Activated gamma-delta T cell treated with Interleukin-2 at 50 U/mL for 16 hours (primary cell): ENCODE data around the gene GAPDHS.

Source experiments
- DNase-seq: peaks from one replicate; pipeline ENCODE4 v3.0.0-alpha.2; 2020

Gene GAPDHS

DNA sequence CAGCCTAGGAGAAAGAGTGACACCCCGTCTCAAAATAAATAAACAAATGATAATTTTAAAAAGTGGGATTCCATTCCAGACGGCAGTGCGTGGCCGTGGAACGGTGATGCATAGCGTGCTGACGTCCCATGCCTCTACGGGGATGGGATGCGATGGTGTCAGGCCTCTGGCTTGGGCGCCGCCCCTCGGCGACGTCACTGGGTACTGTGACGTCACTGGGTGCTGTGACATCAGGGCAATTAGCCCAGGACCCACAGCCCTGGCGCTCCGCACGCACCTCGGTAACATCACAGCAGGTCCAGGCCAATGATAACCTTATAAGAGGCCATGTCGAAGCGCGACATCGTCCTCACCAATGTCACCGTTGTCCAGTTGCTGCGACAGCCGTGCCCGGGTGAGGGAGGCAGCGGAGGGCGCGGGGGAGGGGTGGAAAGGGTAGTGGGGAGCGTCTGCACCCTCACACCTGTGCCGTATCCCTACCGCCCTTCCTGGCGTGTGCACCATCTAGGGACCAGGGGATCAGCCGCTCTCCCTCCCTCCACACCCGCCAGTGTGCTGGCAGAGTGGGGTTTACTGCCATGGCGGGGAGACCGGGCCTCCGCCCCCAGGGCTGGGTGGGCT is at the start of gene GAPDHS:
Gene GAPDHS, plus strand, starts transcription at position 256 of the 621 bp plus-strand sequence. Its CDS starts 72 bp downstream, at position 328.
- DNase-seq, result no peak

DNA sequence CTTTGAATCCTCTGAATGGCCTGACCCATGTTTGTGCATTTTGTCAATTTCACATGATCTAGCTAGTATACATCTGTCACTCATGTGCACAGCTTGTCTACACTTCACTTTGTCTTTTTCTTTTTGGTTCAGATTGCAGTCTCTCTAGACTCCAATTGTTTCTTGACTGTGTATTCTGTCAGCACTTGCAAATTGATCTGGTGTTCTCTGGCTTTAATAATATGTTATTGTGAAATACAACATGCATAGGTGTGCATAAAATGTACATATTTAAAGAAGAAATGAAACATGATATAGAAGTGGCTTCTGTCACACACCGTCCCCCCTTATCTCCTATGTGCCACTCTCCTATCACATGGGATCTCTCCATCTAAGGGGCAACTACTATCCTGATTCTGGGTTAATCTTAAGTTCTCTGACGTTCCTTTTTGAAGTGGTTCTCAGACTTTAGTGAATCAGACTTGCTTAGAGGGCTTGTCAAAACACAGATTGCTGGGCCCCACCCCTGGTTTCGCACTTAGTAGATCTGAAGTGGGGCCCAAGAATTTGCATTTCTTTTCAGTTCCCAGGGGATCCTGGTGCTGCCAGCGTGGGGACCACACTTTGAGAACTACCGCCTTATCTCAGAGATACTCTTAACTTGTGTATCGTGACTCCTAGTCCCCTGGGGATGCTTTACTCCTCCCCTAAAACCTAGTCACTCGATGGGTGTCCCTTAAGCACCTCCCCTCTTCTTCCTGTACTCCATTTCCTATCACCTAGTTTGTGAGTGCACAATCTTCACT is 48.8 kb upstream of the GAPDHS start:
- no peak for DNase-seq

DNA sequence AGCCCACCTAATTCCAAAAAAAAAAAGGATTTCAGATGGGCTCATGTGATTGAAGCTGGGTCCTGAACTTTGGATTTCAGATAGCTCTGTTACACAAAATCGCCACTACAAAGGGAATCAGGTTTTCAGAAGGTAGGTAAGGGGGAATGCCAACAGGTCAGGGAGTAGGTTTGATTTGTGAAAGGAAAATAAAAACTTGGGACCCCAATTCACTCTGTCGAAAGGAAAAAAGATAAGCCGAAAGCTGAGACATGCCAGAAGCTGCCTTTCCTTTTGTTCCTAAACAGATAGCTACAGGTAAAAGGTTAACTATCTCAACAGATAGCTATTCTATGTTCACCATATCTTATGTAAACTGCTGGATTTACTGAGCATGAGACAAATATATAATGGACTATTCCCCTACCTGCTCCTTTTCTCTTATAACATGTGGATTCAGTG is 47.0 kb upstream of the GAPDHS start:
- no peak for DNase-seq

DNA sequence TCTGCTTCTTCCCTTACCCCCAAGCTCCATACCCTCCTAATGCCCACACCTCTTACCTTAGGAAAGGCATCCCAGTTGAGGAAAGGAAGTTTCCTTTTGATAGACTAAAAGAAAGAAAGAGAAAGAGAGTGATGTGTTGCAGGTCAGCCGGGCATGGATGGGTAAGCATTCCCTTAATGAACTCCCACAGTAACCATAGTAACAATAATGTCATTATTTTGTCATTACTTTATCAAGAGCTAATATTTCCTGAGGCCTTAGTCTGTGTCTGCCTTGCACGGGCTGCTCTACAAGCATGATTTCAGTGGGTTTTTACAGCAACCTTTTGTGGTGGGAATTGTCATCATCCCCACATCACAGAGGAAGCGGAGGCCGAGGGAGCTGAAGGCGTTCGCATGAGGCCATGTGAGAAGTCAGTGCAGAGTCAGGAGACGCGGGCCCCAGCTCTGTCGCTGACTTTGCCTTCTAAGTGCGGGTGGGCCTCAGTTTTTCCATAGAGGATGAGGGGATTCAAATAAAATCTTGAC is 45.5 kb upstream of the GAPDHS start:
- DNase-seq, result no peak

DNA sequence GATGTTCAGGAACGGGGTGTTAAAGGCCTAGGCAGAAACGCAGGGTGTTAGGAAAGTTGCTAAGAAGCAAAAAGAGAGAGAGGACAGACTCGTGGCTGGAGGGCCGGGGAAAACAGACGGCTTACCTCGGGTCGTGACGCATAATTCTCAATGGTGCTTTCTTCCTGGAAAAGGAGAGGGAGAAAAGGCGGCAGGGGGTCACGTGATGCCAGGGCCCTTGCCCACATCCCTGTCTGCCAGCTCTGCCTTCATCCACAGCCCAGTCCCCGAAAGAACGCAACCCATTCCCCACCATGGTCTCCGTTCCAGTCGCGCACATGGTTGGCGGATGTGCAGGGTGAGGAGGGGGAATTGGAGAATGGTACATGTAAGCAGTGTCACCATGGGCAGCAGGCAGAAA is 44.6 kb upstream of the GAPDHS start:
- no peak for DNase-seq

DNA sequence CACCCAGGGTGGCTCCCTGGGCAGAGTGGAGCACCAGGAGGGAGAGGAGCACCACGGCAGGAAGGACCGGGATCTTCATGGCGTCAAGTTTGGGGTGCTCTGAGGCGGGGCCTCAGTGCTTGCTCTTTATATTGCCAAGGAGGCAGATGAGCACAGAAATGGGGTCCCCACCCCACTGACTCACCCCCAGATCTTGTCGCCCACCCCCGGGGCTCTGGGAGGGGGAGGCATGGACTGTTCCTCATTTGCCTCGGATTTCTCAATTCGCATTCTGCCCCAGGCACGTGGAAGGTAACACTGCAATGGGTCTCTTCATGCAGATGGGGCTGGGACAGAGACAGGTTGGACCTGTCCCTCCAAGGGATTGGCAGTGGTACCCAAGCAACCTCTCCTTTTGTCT is 42.9 kb upstream of the GAPDHS start, which contains the start of gene KRTDAP:
Gene KRTDAP, minus strand, starts transcription at position 101 of the 400 bp plus-strand sequence. Its CDS starts 22 bp downstream, at position 79.
- no peak for DNase-seq

DNA sequence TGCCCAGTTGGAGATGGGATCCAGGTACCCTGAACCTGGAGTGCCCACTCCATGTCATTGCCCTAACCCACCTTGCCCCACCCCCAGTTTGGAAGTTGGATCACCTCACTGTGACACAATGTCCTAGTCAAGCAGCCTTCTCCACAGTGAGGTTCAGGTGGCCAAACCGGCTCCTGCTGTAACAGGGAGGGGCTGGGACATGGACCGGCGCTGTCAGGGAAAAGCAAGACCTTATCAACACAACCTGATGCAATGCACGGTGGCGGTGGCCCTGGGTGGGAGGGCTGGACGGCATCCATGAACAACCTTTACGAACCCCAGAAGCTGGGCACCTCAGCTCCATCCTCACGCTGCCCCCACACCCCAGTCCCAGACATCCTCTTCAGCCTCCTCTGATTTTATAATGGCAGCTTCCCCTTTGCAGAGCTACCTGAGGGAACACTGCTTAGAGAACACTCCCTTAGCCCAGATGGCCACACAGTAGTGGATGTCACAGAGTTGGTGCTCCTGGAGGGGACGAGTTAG is 41.4 kb upstream of the GAPDHS start:
- DNase-seq, result no peak

DNA sequence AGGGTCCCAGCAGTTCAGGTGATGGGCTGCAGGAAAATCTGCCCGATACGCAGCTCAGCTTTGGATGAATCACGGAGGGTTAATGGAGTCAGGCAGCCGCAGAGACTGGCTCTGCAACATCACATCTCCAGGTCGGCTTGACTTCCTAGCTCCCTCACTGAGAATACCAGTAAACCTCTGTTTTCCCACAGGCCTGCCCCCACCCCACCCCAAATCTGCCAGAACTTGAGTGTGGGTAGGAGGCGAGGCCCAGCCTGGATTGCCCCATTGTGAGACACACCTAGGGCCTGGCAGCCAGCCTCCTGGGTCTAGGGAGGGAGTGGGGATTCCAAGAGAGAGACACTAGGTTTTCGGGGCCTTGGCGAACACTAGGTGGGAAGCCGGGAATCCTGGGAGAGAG is 39.3 kb upstream of the GAPDHS start:
- no peak for DNase-seq

DNA sequence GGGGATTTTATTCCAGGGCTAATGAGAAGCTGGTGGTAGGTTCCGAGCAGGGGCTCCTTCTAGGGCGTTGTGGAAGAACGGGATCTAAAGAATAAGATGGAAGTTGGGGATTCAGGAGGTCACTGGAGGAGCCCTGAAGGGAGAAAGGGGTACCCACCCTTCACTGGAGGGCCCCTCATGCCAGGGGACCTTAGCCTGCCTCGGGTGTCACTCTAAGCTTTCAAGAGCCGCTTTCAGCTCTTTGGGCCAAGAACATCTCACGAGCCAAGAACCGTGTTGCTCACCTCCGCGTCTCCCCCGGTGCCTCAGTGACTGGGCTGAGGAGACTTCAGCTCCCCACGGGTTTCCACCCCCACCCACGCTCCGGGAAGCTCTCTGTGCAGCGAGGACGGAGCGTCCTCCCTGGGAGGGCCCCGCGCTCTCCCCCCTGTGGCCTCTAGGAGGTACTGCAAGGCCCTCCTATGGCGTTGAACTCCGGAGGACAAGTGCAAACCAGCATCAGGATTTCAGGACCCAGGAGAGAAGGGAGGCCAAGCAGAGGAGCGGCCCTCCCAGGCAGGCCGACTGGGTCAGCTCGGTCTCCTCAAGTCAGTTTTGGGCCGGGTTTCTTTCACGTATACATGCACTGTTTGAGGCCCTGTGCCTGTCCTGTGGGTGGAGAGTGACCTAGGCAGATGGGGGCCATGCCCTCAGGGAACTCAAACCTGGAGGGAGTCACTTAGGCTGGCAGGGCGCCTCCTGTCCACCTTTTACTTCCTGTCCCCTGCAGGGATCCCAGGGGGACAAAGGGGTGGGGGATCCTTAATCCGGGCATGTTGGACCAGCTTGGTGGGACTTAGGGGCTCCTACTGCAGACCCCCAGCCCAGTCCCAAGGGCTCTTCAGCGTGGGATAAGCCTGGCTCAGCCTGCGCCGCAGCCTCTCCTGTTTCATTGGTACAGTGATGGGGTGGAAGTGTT is 37.9 kb upstream of the GAPDHS start:
- peak; percentile 51 for DNase-seq

DNA sequence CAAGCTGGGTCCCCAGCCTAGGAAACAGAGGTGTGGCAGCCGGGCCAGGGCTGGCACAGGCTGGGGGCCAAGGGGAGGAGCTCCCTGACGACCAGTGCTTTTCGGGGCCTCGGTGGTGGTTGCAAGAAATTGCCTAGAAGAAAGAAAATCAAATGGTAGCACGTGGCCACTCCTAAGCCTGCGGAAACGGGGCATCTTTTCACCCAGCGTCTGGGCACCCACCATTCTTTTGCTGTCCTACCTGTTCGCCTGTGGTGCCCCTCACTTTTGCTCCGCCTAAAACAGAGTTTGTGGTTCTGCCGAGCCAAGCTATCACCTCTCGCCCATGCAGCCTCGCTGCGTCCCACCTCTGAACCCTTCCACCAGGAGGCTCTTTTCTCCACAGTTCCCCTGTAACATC is 35.9 kb upstream of the GAPDHS start:
- DNase-seq, result no peak

DNA sequence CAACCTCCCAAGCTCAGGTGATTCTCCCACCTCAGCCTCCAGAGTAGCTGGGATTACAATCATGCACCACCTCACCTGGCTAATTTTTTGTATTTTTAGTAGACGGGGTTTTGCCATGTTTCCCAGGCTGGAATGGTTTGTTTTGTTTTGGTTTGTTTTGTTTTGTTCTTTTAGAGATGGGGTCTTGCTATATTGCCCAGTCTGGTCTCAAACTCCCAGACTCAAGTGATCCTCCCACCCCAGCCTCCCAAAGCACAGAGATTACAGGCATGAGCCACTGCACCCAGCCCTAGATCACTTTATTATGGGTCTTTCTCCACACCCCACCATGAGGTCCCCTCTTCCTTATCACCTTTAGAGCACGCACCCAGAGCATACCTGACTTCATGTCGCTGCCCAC is 35.0 kb upstream of the GAPDHS start:
- DNase-seq, result no peak

DNA sequence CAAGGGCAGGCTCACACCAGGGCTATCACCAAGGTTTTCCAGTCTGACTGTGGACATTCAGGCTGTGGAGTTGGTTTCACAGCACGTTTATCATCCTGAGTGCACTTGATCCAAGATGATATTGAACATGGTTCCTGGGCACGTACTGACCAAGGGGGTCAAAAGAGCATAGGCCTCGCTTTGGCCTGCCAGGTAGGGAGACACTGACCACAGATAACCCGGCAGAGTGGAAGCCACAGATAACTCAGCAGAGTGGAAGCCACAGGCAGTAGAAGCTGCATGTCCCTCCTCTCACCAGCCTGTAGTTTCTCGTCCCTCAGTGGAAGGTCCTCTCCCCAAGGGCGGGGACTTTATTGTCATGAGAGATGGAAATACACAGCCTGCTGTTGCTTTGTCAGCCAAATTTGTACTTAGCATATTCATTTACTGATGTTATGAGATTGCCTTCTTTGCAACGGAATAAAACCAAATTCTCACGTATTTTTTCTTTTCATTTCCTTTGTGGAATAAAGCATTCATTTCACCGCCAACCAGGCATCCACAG is 34.2 kb upstream of the GAPDHS start:
- no peak for DNase-seq

DNA sequence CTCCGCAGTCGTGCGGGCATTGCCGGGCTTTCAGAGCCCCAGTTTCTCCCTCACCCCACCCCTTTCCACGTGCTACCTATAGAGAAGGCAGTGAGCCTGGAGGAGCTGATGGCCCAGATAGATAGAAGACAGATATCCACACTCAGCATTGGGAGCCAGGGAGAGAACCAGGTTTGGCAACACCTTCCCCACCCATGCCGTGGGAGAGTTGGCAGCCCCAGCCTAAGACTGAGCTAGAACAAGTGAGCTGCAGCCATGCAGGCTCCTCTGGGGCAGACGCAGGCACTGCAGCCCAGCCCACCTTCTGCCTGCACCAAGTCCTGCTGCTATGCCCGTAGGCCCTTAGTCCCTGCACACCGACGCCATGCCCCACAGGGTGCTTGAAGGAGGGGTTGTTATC is 32.6 kb upstream of the GAPDHS start:
- no peak for DNase-seq

DNA sequence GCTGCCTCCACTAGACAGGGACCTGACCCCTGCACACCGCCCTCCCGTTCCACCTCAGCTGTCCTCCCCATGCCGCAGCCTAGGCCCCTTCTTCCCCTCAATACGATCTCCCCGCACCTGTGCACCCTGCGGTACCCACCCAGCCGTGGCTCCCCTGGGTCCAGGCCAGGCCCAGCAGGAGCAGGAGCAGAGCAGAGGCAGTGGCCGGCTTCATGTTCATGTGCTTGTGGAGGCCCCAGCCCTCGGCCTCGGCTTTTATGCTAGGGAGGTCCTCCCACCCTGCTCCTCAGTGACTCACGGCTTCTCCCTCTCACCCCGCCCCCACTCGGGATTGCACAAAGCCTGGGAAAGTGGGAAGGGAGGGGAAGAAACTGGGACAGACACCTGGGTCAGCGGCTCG is 31.6 kb upstream of the GAPDHS start:
- DNase-seq, result no peak

DNA sequence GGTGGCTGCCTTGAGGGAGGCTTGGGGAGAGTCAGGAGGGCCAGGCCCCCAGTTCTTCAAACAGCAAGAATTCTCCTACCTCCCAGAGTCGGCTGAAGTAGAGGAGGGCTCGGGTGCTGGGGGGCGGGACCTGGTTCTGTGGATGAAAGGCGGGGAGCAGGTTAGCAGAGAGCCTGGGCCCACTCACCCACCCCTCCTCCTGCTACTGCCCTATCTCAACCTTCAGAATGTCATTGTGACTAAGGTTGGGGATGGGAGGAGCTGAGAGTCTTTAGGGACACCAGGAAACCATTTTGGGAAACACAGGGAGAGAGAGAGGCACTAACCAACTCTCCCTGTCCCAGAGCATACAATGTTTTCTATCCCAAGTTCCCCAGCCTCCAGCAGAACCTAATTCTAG is 30.5 kb upstream of the GAPDHS start:
- no peak for DNase-seq

DNA sequence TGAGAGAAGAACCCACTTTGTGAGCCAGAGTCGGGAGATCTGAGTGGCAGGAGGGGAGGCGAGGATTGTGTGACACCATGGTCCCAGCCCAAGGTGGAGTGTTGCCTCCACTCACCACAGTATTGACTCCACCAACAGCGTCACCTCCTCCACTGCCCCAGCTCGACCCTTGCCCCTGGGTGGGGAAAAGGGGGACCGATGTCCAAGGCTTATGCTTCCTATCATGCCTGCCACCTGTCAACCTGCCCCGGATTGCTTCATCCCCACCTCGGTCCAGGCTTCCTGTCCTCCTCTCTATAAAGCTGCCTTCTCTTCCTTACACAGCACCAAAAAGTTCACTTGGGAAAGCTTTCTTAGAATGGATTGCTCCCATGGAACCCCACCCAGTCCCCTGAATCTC is 27.2 kb upstream of the GAPDHS start:
- DNase-seq, result no peak

DNA sequence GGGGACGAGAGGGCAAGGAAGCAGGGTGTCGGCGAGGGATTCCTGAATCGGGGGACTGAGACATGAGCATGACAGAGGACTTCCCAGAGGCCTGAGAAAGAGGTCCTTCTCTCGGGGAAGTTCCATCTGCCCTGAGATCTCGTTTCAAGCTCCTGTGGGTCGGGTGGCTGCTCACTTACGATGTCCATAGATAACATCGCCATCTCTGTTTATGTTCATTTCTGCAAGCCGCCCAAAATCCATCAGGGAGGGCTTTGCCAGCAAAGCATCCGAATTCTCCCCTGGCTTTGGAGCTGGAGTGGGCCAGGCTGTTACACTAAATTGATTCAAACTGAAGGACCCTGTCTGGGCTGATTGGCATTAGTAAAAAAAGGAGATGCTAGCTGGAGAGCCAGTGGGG is 25.7 kb upstream of the GAPDHS start:
- no peak for DNase-seq

DNA sequence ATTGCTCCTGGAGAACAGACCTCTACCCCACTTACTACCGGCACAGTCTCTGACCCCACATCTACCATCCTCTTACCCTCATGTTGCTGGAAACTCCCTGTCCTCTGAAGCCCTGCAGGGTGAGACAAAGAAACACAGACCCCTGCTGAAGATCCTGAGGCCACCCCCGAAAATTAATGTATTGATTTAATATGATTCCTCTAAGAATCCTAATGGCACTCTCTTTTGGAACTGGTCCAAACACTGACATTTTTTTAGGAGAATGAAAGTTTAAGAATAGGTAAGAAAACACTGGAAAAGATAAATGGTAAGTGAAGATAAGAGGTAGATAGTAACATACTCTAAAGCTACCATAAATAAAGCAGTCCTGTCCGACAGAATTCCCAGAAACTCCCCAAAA is 25.1 kb upstream of the GAPDHS start:
- no peak for DNase-seq

DNA sequence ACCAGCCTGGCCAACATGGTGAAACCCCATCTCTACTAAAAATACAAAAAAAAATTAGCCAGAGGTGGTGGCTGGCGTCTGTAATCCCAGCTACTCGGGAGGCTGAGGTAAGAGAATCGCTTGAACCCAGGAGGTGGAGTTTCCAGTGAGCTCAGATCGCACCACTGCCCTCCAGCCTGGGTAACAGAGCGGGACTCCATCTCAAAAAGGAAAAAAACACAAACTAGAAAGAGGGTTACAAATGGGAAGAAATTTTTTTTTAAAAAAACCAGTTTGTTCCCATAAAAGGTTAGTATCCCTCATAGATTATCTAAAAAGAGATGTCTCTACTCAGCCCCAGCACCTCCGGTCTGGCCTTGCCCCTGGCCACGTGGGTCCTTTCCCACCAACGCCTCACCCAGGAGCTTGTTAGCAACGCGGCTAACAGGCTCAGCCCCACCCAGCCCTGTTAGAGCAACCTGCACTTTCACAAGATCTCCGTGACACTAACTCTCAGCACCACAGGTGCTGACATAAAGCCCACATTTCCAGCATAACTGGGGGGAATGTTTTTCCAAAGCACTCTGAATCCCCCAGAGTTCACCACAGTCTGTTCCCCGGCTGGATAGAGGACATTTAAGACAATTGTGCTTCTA is 24.1 kb upstream of the GAPDHS start:
- peak; percentile 40 for DNase-seq

DNA sequence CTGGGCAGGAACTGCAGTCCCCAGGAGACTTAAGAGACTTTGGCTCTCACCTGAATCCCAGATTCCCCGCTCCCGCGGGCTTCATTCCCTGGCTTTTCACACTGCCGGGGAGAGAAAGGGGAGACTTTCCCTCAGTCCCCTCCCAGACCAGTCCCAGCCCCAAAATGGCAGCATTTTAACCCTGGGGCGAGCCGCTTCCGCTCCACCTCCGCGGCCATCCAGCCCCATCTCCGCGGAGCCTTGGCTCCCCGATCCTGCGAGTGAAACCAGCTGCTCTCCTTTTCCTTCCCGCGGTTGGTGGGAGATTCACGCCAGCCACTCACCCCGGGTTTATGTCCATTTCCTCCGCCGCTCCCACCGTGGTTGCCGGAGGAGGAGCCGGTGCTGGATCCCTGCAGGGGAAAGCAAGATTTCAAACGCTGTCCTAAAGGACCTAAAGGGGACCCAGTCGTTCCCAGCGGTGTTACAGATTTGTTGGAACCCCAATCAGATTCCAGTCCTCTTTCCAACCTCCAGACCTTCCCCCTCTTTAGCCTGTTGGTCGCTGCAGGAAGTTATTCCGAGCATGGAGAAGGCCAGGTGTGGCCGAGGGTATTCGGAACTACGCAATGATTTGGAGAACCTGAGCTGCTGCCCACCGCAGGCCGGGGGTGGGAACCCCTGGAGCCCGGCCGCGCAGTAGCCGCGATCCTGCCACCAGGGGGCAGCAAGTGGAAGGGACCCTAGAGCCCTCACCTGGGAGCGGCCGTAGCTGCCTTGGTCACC is 23.2 kb upstream of the GAPDHS start:
- peak; percentile 72 for DNase-seq

DNA sequence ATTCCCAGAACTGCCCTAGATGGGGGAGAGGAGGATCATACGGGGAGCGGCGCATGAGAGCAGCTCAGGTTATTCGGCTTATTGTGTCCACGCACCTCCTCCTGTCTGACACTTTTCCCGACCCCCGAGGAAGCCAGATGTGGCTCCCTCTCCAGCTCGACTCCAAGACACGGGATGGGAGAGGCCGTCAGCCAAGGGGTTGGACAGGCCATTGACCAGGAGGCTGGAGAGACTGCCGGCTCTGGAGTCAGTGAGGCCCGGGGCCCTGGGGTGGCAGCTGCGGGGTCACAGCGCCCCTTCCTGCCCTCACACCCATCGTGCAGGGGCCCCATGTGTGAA is 22.7 kb upstream of the GAPDHS start:
- no peak for DNase-seq
